Fibroblast of skin of right biceps (primary cell): ENCODE data around the gene TPD52L1.
A peak's percentile ranks its signal among the peaks of the same experiment; 100 is the strongest.
"Not testable (repeated sequence)": the region's sequence is repeated elsewhere in the genome, so short reads cannot be mapped to it uniquely, and the experiment has no call there.

Experiments
- DNase-seq: peaks from one replicate; pipeline ENCODE4 v3.0.0-alpha.2; 2013

TPD52L1 gene

DNA sequence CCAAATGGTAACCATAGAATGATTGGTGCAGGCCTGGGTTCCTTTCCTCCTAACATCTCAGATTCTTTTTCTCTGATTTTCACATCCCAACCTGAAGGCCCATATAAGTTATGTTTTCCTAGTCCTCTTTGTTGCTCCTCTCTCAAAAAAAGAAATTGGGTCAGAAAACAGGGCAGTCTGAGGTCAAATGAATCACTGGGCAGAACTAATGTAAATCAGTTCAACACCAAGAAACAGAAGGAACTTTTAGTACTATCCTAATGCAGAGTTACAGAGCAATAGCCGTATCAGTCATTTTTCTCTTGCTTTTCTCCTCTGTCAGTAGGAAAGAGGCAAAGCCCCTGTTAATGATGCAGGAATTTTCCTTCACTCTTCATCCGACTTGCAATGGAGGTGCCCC is 11.0 kb upstream of the TPD52L1 start:
- DNase-seq, result no peak

DNA sequence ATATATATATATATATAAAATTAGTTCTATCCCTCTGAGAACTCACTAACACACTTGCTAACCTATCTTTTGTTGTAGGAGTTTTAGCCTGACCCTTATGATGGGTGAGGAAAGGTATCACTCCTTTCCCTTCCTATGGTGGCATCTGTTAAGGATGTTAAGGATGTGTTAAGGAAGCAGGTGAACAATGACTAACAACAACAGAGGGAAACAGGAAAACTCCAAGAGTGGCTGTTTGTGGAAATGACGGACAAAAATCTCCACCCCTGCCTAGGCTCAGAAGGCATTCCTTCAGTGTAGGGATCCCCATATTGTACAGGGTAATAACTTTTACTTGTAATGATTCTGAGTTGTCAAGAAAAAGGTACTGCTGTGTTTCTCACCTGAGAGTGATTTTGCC is 8.8 kb upstream of the TPD52L1 start:
- DNase-seq, result no peak

DNA sequence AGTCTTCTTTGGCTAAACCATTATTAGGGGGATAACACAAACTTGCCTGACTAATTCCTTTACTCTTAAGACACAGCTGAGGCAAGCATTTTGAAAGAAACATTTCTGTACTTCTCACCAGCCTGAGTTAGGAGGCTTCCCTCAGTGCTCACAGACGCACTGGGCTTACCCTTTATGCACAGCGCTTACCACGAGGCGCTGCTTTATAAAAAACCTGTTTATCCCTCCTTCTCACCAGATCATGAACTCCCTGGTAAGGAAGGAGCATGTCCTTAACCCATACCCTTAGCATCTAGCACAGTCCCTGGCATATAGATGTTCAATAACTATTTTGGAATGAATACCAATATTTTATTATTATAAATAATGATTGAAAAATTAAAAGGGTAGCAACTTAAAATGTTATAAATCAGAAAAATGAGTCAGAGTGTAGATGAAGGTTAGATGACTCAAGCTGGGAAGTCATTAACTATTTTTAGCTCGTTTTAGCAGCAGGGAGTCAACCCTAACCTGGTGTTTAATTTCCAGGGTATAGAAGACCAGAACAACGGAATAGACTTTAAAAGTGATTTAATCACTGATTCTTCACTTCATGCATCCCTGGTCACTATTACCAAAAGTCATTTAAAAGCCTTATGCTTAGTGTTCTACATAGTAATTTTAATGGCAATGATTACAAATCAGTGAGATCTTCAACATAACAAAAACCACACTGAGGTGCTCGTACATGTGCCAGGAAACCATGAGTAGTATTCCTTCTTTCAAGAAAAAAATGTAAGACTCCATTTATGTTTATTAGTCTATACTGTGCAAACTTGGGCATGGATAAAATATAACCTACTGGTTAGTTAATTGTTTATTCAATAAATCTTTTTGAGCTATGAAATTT is 4.1 kb upstream of the TPD52L1 start:
- peak; percentile 77 for DNase-seq

DNA sequence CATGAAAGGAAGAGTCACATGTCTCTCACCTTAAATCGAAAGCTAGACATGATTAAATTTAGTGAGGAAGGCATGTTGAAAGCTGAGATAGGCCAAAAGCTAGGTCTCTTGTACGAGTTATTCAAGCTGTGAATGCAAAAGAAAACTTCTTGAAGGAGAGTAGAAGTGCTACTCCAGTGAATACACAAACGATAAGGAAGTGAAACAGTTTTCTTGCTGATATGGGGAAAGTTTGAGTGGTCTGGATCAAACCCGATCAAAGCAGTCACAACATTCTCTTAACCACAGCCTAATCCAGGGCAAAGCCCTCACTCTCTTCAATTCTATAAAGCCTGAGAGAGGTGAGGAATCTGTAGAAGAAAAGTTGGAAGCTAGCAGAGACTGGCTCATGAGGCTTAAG is 1.9 kb upstream of the TPD52L1 start:
- DNase-seq, result no peak

DNA sequence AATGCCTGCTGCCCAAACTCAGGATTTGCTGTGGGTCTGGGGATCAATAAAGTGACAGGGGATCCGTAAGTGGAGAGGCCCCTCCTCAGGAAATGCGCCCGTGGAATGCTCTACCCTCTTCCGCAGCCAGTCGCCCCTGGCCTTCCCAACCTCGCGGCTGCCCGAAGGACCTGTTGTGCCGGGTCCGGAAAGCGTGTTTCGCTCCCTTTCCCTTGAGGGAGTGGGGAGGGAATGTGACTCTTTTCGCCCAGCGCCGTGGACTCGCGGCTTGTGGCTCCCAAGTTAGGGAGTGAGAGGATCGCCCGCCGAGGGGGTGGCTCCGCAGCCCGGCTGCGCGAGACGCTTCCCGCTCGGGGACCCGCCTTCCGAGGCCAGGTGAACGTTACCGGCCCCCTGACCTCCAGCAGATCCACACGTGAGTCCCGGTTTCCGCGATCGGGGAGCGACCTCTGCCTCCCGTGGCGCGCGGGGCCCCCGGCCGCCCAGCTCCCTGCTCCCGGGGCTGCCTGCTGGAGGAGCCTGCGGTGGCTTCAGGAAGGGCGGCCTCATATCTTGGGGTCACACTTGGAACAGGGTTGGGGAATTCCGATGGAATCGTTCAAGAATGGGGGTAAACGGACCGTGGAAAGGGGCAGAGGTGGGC is 666 bp downstream of the TPD52L1 start:
- DNase-seq, result no peak

DNA sequence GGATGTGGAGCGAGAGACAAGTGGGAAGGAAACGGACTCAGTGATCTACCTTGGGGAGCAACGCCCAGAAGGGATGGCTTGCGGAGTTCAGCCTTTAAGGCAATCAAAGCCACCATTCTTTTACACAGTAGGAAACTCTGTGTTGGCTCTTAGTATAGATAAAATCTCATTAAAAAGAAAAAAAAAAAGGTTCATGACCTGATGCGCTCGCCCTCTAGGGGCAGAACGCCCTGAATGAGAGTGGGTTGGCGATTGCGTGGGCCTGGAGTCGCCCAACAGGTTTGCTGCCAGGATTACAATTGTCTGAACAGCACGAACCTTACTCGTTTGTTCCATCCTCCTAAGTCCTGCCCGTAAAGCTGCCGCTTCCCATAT is 1.2 kb downstream of the TPD52L1 start:
- peak; percentile 31 for DNase-seq

DNA sequence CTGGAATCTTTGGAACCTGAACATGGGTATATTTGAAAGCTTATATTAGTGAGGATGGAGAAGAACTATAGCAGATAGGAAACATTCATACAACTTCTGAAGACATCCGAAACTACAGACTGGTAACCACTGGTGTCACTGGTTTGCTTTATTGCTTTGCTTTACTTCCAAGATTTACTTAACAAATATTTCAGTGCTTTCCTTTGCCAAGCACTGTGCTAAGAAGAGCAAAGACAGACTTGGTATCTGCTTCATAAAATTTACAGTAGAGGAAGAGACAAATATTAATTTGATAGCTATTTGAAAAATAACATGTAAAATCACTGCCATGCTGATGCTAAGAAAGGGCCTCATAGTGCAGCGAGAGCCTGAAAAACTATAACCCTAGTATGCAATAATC is 1.8 kb downstream of the TPD52L1 start:
- no peak for DNase-seq

DNA sequence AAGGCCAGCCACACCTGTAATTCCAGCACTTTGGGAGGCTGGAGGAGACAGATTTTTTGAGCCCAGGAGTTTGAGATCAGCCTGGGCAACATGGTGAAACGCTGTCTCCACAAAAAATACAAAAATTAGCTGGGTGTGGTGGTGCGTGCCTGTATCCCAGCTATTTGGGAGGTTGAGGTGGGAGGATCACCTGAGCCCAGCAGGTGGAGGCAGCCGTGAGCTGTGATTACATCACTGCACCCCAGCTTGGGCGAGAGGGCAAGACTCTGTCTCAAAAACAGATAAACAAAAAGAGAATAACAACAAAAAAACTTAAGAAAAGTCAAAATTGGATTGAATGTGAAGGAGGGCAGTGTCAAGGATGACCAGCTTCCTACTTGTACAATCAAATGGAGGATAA is 2.9 kb downstream of the TPD52L1 start:
- DNase-seq, result no peak

DNA sequence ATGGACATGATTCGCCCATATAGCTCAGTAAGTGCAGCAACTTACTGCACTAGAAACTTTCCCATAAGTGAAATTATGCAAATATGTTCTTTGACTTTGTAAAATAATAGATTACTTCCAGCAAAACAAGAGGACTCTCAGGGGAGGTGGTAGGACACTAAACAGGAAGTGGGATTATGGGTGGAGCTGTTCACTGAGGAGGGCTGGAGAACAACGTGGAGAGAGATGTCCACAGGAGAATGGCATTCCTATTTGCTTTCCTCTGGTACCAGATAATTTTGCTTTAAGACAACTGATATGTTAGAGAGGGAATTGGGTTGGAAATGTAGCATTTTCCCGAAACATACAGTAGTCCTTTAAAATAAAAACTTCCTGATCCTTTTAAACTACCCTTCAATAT is 3.7 kb downstream of the TPD52L1 start:
- peak; percentile 10 for DNase-seq

DNA sequence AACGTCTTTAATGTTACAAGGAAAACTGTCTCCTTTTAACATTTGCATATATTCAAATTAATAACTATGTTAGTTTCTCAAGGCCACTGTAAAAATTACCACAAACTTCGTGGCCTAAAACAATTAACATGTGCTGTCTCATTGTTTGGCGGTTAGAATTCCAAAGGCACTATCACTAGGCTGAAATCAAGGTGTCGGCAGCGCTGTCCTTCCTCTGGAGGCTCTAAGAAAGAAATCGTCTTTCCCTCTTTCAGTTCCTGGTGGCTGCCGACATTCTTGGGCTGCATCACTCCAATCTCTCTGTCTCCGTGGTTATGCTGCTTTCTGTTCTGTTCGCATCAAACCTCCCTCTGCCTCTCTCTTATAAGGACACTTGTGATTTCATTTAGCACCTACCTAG is 4.2 kb downstream of the TPD52L1 start:
- DNase-seq, result no peak

DNA sequence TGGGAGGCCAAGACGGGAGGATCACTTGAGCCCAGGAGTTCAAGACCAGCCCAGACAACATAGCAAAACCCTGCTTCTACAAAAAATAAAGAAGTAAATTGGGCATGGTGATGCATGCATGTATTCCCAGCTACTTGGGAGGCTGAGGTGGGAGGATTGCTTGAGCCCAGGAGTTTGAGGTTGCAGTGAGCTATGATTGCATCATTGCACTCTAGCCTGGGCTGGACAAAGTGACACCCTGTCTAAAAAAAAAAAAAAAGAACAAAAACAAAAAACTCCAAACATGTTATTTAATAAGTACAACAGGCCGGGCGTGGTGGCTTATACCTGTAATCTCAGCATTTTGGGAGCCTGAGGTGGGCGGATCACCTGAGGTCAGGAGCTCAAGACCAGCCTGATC is 9.8 kb downstream of the TPD52L1 start:
- not testable (repeated sequence) for DNase-seq

DNA sequence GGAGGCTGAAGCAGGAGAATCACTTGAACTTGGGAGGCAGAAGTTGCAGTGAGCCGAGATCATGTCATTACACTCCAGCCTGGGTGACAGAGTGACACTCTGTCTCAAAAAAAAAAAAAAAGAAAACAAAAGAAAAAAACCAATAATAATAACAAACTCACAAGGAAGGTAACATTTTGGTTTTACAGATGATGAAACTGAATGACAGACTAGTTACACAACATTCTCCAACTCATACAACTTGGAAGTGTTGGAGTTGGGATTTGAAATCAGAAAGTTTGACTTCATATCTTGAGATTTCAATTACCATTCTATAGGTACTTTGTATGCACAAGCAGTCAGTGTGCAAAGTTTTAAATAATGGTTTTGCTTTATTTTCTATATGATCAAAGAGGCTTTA is 10.2 kb downstream of the TPD52L1 start:
- no peak for DNase-seq

DNA sequence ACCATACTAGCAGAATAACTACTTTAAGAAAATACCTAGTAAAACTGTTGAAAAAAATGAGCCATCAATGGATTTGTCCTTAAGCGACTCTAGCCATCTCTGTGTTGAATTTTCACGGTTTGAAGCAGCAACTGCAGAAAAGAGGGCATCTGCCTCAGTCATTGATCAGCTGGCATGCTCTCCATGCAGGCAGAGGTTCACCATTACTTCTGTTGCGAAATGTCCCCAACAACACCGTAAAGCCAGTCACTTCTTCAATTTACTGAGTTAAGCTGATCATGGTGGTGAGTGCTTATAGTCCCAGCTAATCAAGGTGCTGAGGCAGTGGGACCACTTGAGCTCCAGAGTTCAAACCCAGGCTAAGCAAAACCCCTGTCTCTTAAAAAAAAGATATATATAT is 11.1 kb downstream of the TPD52L1 start:
- no peak for DNase-seq

DNA sequence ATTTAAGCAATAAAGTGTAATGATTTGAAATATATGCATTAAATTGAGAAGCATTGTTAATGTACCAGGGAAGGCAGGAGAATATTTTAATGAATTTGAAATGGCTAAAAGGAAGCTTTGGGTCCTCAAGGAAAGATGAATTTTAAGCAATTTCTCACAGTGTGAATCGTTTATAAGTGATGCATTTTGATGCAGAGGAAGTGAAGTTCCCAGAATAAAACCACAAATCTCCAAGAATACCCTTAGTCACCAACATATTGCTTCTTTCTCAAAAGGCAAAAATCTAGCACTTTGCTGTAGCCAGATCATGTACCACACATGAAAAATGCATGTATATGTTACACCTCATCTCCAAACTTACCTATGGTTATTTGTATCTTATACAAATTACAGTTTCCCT is 11.7 kb downstream of the TPD52L1 start:
- peak; percentile 77 for DNase-seq

DNA sequence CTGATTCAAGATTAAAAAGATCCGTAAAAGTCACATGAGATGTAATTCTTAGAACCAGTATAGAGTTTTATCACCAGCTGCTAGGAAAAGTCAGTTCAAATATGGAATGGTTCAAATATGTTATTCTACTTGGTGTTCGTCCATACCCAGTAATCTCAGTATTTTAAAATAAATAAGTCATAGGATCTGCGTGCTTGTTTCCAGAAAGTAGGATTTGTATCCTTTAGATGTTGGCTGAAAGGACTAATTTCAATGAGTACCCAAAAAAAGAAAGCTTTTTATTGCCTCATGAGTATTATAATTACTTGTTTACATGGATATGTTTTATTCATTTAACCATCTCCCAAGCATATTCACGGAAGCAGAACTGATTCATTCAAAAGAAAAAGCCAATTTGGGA is 12.2 kb downstream of the TPD52L1 start:
- DNase-seq, result no peak

DNA sequence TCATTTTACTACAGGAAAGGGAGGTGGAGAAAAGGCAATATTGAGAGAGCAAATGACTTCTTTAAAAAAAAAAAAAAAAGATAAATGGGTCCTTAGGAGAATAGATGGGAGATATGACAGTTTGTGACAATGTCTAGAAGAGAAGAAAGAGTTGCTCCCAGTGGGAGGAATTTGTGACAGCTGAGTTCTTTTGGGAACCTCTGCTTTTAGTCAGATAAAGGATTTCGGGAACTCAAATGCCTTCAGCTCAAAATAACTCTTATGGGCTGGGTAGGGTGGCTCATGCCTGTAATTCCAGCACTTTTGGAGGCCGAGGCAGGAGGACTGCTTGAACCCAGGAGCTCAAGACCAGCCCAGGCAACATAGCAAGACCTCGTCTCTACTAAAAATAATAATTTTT is 13.1 kb downstream of the TPD52L1 start:
- no peak for DNase-seq

DNA sequence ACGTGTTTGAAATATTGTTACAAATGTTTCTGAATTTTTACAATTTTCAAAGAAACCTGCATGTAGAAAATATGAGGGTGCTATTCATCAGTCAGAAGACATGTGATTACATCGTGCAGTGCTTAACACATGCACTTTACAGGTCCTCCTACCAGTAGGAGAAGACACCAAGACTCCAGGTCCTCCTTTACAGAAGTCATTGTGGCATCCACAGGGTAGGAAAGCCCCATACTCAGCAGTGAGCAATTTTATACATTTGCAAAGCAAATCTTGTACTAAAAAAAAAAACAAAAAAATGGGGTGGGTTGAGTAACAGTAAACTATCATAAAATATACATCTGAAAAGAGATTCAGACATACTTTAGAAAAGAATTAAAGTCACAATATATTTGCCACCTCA is 14.0 kb downstream of the TPD52L1 start:
- DNase-seq, result no peak

DNA sequence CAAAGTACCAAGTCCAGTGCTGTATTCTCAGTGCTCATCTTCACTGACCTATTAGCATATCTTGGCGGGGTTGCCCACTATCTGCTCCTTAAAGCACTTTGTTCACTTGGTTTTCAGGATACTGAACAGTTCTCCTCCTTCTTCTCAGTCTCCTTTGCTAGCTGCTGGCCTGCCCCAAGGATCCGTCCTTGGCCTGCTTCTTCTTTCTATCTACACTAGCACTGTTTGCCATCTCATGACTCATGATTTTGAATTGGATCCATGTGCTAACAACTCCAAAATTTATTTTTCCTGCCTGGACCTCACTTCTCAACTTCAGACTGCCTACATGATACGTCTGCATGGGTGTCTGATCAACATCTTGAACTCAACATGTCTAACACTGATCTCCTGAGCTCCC is 15.5 kb downstream of the TPD52L1 start:
- DNase-seq, result peak; percentile 72

DNA sequence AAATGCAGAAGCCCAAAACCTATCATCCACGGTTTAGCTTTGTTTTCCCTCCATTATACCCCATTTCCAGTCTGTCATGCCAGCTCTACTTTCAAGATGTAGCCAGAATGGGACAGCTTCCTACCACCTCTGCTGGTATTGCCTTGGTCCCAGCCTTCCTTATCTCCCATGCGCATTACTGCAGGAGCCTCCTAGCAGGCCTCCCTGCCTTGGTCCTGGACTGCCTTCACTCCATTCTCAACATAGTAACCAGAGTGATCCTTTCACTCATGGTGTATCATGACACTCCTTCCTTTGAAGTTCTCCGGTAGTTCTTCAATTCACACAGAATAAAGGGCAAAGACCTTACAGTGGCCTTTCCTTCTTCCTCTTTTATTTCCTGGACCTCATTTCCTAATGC is 15.9 kb downstream of the TPD52L1 start:
- DNase-seq, result no peak

DNA sequence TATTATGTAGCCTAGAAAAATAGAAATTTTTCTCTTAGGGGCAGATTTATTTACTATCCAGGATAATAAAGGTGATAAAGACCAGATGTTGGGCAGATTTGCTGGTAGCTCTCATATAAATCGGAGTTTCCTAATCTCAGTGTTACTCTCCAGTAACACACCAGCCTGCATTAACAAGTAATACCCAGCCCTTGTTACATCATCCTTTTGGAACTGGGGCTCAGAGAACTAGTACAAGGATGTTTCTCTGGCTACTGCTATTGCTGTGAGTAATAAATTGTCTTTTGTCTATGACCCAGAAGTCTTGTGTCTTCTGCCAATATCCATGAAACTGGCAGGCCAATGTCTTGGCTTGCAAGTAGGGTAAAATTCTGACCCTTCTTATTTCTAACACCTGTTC is 16.8 kb downstream of the TPD52L1 start:
- DNase-seq, result peak; percentile 80

DNA sequence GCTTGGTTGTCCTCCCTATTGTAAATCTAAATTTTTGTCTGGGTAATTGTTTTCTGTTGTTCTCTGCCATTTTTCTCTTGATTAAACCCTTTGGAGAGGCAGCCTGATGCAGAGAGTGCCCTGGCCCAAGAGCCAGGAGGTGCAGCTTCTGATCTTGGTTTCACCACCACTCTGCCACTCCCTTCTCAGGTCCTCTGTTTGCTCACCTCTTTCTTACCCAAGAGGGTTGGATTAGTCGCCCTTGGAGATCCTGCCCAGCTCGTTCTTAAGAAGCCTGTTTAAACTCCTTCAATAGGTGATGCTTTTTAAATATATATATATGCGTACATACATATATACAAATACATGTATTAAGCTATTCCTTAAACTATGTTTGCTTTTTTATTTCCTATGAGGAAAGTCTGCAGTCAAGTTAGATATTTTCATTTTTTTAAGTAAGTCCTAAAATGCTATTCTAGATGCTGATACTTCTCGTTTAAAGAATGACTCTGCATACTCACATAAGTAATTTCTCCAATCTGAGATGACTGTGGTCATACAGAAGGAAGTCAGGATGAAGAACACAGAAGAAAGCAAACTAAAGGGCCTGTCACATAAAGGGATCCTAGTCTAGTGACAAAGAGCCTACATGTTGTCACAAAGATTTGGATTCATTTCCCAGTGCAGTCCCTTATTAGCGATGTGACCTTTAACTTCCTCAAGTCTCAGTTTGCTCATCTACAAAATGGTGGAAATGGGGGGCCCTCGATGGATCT is 19.9 kb downstream of the TPD52L1 start:
- no peak for DNase-seq

DNA sequence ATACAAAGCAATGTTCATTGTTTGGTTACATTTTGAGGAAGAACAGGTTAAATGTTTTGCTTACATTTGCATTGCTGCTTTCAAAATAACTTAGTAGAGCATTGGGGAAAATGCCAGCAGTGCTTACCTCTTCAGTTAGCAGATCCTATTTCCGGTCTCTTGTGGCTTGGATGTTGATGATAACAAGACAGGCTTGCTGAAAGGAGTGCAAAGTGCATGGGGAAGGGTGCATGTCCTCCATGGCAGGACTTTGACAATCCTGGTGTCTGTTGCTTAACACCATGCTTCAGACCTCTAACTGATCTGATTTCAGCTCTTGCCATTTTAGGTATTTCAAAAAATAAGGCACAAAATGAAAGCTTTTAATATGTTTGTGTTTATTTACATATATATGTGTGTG is 21.1 kb downstream of the TPD52L1 start:
- no peak for DNase-seq

DNA sequence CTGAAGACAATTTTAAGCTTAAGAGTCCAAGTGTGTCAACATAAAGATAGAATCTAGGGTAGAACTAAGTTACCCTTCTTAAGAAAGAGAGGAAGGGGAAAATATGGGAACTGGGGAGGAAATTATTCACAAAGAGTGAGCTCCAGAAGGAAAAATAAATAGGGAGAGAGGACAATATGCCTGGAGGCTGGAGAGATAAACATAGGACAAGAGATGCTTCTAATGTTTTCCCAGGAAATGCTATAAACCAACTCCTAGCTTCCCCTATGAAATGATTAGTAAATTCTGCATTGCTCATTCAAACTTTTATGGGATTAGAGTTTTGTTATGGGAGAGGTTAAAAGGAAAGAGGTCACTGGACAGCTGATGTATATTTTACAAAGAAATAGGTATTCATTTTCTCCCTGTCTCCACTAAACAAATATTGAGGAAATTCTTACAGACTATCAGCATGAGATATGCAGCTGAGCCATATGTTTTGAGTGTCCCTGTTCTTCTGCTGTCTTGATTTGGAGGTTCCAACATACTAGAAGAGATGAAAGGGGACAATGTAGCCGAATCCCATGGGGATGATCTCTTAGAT is 22.0 kb downstream of the TPD52L1 start:
- DNase-seq, result no peak
